ENCODE measurements around the gene ERVK3-1. TPM values are rescaled to one million over a fixed set of nuclear protein-coding genes. Genes with fewer than 3 reads are reported as not detected.

ERVK3-1 gene
- polyA plus RNA-seq, 1 donor from 2014 or later: 141 TPM

DNA sequence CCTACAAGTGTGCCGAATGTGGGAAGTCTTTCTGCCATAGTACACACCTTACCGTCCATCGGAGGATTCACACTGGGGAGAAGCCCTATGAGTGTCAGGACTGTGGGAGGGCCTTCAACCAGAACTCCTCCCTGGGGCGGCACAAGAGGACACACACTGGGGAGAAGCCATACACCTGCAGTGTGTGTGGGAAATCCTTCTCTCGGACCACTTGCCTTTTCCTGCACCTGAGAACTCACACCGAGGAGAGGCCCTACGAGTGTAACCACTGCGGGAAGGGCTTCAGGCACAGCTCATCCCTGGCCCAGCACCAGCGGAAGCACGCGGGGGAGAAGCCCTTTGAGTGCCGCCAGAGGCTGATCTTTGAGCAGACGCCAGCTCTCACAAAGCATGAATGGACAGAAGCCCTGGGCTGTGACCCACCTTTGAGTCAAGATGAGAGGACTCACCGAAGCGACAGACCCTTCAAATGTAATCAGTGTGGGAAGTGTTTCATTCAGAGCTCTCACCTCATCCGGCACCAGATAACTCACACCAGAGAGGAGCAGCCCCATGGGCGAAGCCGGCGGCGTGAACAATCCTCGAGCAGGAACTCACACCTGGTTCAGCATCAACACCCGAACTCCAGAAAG is 10.3 kb upstream of the ERVK3-1 start:
- no peaks in the 10 kb centered on the region for H3K27me3 ChIP-seq (ENCODE audit: insufficient read depth, low read depth, low read length)
- peaks cover 25% of the 10 kb centered on the region for H3K79me2 ChIP-seq (replicated peaks; ENCODE audit: insufficient read depth, low read length)
- H3K36me3 ChIP-seq (ENCODE audit: insufficient read depth, low read length): peaks cover 42% of the 10 kb centered on the region
- peaks cover 35% of the 10 kb centered on the region for H3K9me3 ChIP-seq (ENCODE audit: low read length)
- no peaks in the 10 kb centered on the region for H3K9me2 ChIP-seq (ENCODE audit: insufficient read depth, low read length)
- no peak overlapping the region for H2AFZ ChIP-seq (ENCODE audit: low read depth, low read length)
- no peaks in the 10 kb centered on the region for H3F3A ChIP-seq (ENCODE audit: insufficient read depth, low read length, poor library complexity, severe bottlenecking)
- TF ChIP-seq POLR2AphosphoS5 (IDR thresholded peaks at IDR 0.05): no peak
- no peak for TF ChIP-seq RAD21 (conservative IDR thresholded peaks at IDR 0.05)
- no peak for TF ChIP-seq EP300 (conservative IDR thresholded peaks at IDR 0.05; ENCODE audit: poor library complexity, severe bottlenecking)
- no peak for TF ChIP-seq TAF1 (IDR thresholded peaks at IDR 0.05; ENCODE audit: low read depth)
- H3K27ac ChIP-seq (ENCODE audit: low read length): no peak overlapping the region
- no peaks in the 10 kb centered on the region for H4K20me1 ChIP-seq (ENCODE audit: insufficient read depth)
- no peak overlapping the region for H3K4me2 ChIP-seq (ENCODE audit: low read length)
- H3K4me3 ChIP-seq (ENCODE audit: low read length): no peak overlapping the region
- no peak overlapping the region for H3K9ac ChIP-seq (ENCODE audit: low read length)

GRCh38 chr19:58296104-58296503 is 9.1 kb upstream of the ERVK3-1 start:
- peaks cover 32% of the 10 kb centered on the region for H3K79me2 ChIP-seq (replicated peaks; ENCODE audit: insufficient read depth, low read length)
- H3K9me2 ChIP-seq (ENCODE audit: insufficient read depth, low read length): no peaks in the 10 kb centered on the region
- no peak overlapping the region for H3K4me2 ChIP-seq (ENCODE audit: low read length)
- H3K36me3 ChIP-seq (ENCODE audit: insufficient read depth, low read length): peaks cover 41% of the 10 kb centered on the region
- H3K4me3 ChIP-seq (ENCODE audit: low read length): no peak overlapping the region
- H3K9me3 ChIP-seq (ENCODE audit: low read length): peaks cover 32% of the 10 kb centered on the region
- no peak overlapping the region for H2AFZ ChIP-seq (ENCODE audit: low read depth, low read length)
- no peak overlapping the region for H3K9ac ChIP-seq (ENCODE audit: low read length)
- no peaks in the 10 kb centered on the region for H3K27me3 ChIP-seq (ENCODE audit: insufficient read depth, low read depth, low read length)
- H4K20me1 ChIP-seq (ENCODE audit: insufficient read depth): no peaks in the 10 kb centered on the region
- TF ChIP-seq SMC3 (conservative IDR thresholded peaks at IDR 0.05; ENCODE audit: poor library complexity) (no peak), RAD21 (conservative IDR thresholded peaks at IDR 0.05) (no peak), EP300 (conservative IDR thresholded peaks at IDR 0.05; ENCODE audit: poor library complexity, severe bottlenecking) (no peak), REST (IDR thresholded peaks at IDR 0.05; ENCODE audit: borderline replicate concordance) (no peak)
- H3F3A ChIP-seq (ENCODE audit: insufficient read depth, low read length, poor library complexity, severe bottlenecking): no peaks in the 10 kb centered on the region
- H3K27ac ChIP-seq (ENCODE audit: low read length): no peak overlapping the region

- Histone ChIP-seq H3K9me2 (ENCODE audit: insufficient read depth, low read length) (no peaks in the 10 kb centered on the region), H3K4me2 (ENCODE audit: low read length) (no peak overlapping the region), H3K36me3 (ENCODE audit: insufficient read depth, low read length) (peaks cover 13% of the 10 kb centered on the region), H3K9me3 (ENCODE audit: low read length) (peaks cover 3% of the 10 kb centered on the region), H3K4me3 (ENCODE audit: low read length) (no peak overlapping the region), H2AFZ (ENCODE audit: low read depth, low read length) (no peak overlapping the region), H3K79me2 (replicated peaks; ENCODE audit: insufficient read depth, low read length) (peaks cover 38% of the 10 kb centered on the region), H3K9ac (ENCODE audit: low read length) (no peak overlapping the region), H4K20me1 (ENCODE audit: insufficient read depth) (no peaks in the 10 kb centered on the region), H3F3A (ENCODE audit: insufficient read depth, low read length, poor library complexity, severe bottlenecking) (no peaks in the 10 kb centered on the region), H3K27me3 (ENCODE audit: insufficient read depth, low read depth, low read length) (no peaks in the 10 kb centered on the region), H3K27ac (ENCODE audit: low read length) (no peak overlapping the region)
- TF ChIP-seq RAD21 (conservative IDR thresholded peaks at IDR 0.05) (no peak), POLR2AphosphoS5 (IDR thresholded peaks at IDR 0.05) (no peak)
These were observed 4.6 kb upstream of the ERVK3-1 start for GRCh38 chr19:58300620-58301019.
